Measurements from ENCODE around the gene TMSB15B.

GRCh38 chrX:103927030-103927429 is 35.4 kb upstream of the TMSB15B start:
- TF ChIP-seq POLR2AphosphoS5 (IDR thresholded peaks at IDR 0.05) (no peak), CTCF (IDR thresholded peaks at IDR 0.05) (no peak), POLR2A (IDR thresholded peaks at IDR 0.05) (no peak)

All from suprapubic skin (tissue), 4 donors.